ENCODE results near the gene FYN. TPM values are rescaled to one million over a fixed set of nuclear protein-coding genes. Genes with fewer than 3 reads are reported as not detected.

The FYN gene
- total and polyA plus RNA-seq, 10 of the 15 experiments (the other 5 are each of a cell fraction or from before 2014, with no cell fraction given): 51.4 to 247 (median 138) TPM

GRCh38 chr6:111921103-111921502 is 47.9 kb upstream of the FYN start:
- POLR2A ChIA-PET: no interaction called here

GRCh38 chr6:111920578-111920977 is 47.3 kb upstream of the FYN start:
- H3K27me3 ChIP-seq (replicated peaks in 1 of 2; ENCODE audit: control insufficient read depth in 2 of 2, insufficient read depth in 2 of 2, low read length in 1 of 2): no peaks in the 10 kb centered on the region; a peak in 1 of 4 replicates
- H3K4me2 ChIP-seq (ENCODE audit: control insufficient read depth, insufficient read depth): no peak overlapping the region

More at GRCh38 chr6:111921103-111921502, 47.9 kb upstream of the FYN start:
- no peak for DNase-seq (ENCODE audit: low read depth, low spot score)
- in situ Hi-C loops (cut with MboI) (no loop called here), intact Hi-C loops (cut with micrococcal nuclease; ENCODE audit: unreplicated experiment) (no loop called here)
- TF ChIP-seq ZBTB33 (IDR thresholded peaks at IDR 0.05) (no peak), JUND (IDR thresholded peaks at IDR 0.05; ENCODE audit: low read depth, low read length) (no peak)
- no peaks in the 10 kb centered on the region for H4K20me1 ChIP-seq (ENCODE audit: control insufficient read depth, insufficient read depth)
- no peak overlapping the region for H3K4me2 ChIP-seq (ENCODE audit: control insufficient read depth, insufficient read depth)
- no peaks in the 10 kb centered on the region for H3K9me3 ChIP-seq (replicated peaks; ENCODE audit: control insufficient read depth, insufficient read depth, low read length)
- H3K4me3 ChIP-seq: no peak overlapping the region
- H3K9ac ChIP-seq (ENCODE audit: control insufficient read depth, insufficient read depth, low read length): no peak overlapping the region
- ChIA-PET SMC1A (ENCODE audit: uncharacterized antibody, unreplicated experiment) (interaction anchor here (0.6 to 1.2 kb wide), 3 partner anchors 9 to 122 kb away, joined by 3 read pairs; no protein-coding TSS in a partner anchor), CTCF (no interaction called here), RAD21 (ENCODE audit: unreplicated experiment) (interaction anchor here (1.0 kb wide), 1 partner anchor 211 kb away, joined by 3 read pairs; no protein-coding TSS in a partner anchor)
- WGBS (ENCODE audit: insufficient coverage, insufficient replicate concordance, low lambda C conversion rate, missing lambda C conversion rate): 0% methylated on average over 1 of the region's 1 CpG
- no TSS peak for BruUV-seq (replicated peaks)
- no peak for FAIRE-seq
- H3K4me1 ChIP-seq (ENCODE audit: control insufficient read depth, insufficient read depth, low read length): no peaks in the 10 kb centered on the region
- no peak for ATAC-seq
- H2AFZ ChIP-seq (ENCODE audit: control insufficient read depth, low read depth, low read length): no peak overlapping the region
- no peak overlapping the region for H3K27ac ChIP-seq (ENCODE audit: control insufficient read depth, insufficient read depth)
- H3K27me3 ChIP-seq (replicated peaks in 1 of 2; ENCODE audit: control insufficient read depth in 2 of 2, insufficient read depth in 2 of 2, low read length in 1 of 2): no peaks in the 10 kb centered on the region; a peak in 1 of 4 replicates
- no peaks in the 10 kb centered on the region for H3K36me3 ChIP-seq (ENCODE audit: control insufficient read depth in 2 of 2, insufficient read depth in 2 of 2, low read length in 1 of 2)
- H3K79me2 ChIP-seq (ENCODE audit: control insufficient read depth, insufficient read depth, low read length): no peaks in the 10 kb centered on the region

More at GRCh38 chr6:111920578-111920977, 47.3 kb upstream of the FYN start:
- Histone ChIP-seq H3K4me1 (ENCODE audit: control insufficient read depth, insufficient read depth, low read length) (no peaks in the 10 kb centered on the region), H4K20me1 (ENCODE audit: control insufficient read depth, insufficient read depth) (no peaks in the 10 kb centered on the region), H2AFZ (ENCODE audit: control insufficient read depth, low read depth, low read length) (no peak overlapping the region), H3K9me3 (replicated peaks; ENCODE audit: control insufficient read depth, insufficient read depth, low read length) (no peaks in the 10 kb centered on the region), H3K9ac (ENCODE audit: control insufficient read depth, insufficient read depth, low read length) (no peak overlapping the region), H3K79me2 (ENCODE audit: control insufficient read depth, insufficient read depth, low read length) (no peaks in the 10 kb centered on the region), H3K27ac (ENCODE audit: control insufficient read depth, insufficient read depth) (no peak overlapping the region), H3K36me3 (ENCODE audit: control insufficient read depth in 2 of 2, insufficient read depth in 2 of 2, low read length in 1 of 2) (no peaks in the 10 kb centered on the region), H3K4me3 (no peak overlapping the region)
- BruUV-seq (replicated peaks): no TSS peak
- in situ Hi-C loops (cut with MboI) (no loop called here), intact Hi-C loops (cut with micrococcal nuclease; ENCODE audit: unreplicated experiment) (no loop called here)
- FAIRE-seq: no peak
- TF ChIP-seq ELK1 (IDR thresholded peaks at IDR 0.05; ENCODE audit: low read depth, low read length) (no peak), ETV6 (conservative IDR thresholded peaks at IDR 0.05 in 1 of 2, IDR thresholded peaks at IDR 0.05 in 1 of 2; ENCODE audit: borderline replicate concordance in 1 of 2, low read depth in 1 of 2) (no peak), USF2 (IDR thresholded peaks at IDR 0.05; ENCODE audit: borderline replicate concordance, low read depth, low read length) (no peak), NRF1 (conservative IDR thresholded peaks at IDR 0.05; ENCODE audit: low read depth, low read length) (no peak), KDM1A (IDR thresholded peaks at IDR 0.05; ENCODE audit: borderline replicate concordance) (no peak), ZSCAN29 (IDR thresholded peaks at IDR 0.05) (no peak), ATF7 (IDR thresholded peaks at IDR 0.05; ENCODE audit: low read depth) (no peak)
- no peak for ATAC-seq
- CTCF ChIA-PET: interaction anchor here (0.6 kb wide), 1 partner anchor 901 kb away, joined by 3 read pairs; no protein-coding TSS in a partner anchor
- 45% methylated on average over 7 of the region's 7 CpGs for WGBS (ENCODE audit: insufficient coverage, insufficient replicate concordance, low lambda C conversion rate, missing lambda C conversion rate)
- RAD21 ChIA-PET (ENCODE audit: unreplicated experiment): interaction anchor here (1.0 kb wide), 1 partner anchor 211 kb away, joined by 3 read pairs; no protein-coding TSS in a partner anchor
- SMC1A ChIA-PET (ENCODE audit: uncharacterized antibody, unreplicated experiment): interaction anchor here (0.6 to 1.2 kb wide), 3 partner anchors 8 to 211 kb away, joined by 3 read pairs; no protein-coding TSS in a partner anchor
- POLR2A ChIA-PET: no interaction called here
- no peak for DNase-seq (ENCODE audit: low read depth, low spot score)
